ENCODE results near the gene CD79B.
"Not testable (repeated sequence)": the region's sequence is repeated elsewhere in the genome, so short reads cannot be mapped to it uniquely, and the experiment has no call there.

CD79B gene

DNA sequence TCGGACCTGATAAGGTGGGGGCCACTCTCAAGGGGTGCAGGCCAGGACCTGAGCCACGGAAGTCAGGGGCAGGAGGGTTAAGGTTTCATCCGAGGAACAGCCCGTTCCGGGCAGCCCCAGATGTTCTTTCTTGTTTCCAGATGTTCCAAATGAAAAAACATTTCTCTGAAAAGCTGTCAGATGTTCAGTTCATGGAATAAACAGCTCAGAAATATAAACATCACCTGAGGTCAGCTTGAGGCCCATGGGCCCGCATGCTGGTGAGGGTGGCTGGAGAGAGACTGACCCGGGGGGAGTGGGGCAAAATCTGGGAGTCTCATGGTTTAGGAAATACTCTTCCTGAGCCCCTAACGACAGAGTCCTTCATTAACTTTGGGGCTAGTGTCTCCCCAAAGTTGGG lies 1.5 kb upstream of the CD79B start:
- DNase-seq (ENCODE audit: low read depth) = no peak

DNA sequence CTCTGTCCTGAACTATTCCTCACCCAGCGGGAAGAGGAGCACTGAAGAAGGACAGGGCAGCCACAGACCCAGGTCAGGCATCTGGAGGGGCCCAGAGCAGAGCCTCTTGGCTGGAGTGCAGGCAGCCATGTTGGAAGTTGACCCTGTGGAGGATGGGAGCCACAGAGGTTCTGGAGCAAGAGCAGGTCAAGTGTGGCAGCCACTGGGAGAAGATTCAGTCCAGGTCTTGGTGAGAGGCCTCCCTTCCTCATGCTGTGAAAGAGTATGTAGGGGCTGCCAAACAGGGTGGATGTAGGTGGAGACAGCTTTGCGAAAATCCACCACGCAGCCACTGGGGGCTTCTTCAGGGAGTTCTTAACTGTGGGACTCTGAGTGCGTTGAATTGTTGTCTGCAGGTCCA lies 590 bp upstream of the CD79B start:
- no peak for DNase-seq (ENCODE audit: low read depth)

DNA sequence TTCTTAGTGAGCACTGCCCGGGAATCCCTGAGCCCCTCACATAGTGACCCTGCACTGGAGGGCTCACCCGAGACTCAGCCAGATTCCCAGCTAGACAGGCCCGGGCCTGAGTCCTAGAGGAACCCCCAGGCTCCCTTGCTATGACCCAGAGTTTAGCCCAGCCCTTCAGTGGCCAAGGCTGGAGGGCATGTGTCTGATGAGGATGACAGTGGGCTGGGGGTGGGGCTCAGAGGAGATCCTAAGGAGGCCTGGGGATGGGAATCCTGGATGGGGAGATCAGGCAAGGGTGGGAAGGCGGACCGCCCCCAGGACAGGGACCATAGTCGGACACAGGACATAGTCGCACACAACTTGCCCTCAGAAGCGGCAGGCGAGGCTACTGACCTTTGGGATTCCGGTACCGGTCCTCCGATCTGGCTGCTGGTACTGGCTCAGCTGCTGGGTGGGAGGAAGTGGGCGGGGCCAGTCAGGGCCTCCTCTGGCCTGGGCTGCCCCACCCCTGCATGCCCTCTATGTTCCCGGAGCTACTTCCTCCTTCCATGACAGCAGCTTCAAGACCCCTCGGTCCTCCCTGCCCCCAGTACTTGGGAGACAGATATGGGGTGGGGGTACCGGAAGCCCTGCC lies 1.1 kb downstream of the CD79B start:
- no peak for DNase-seq (ENCODE audit: low read depth)

DNA sequence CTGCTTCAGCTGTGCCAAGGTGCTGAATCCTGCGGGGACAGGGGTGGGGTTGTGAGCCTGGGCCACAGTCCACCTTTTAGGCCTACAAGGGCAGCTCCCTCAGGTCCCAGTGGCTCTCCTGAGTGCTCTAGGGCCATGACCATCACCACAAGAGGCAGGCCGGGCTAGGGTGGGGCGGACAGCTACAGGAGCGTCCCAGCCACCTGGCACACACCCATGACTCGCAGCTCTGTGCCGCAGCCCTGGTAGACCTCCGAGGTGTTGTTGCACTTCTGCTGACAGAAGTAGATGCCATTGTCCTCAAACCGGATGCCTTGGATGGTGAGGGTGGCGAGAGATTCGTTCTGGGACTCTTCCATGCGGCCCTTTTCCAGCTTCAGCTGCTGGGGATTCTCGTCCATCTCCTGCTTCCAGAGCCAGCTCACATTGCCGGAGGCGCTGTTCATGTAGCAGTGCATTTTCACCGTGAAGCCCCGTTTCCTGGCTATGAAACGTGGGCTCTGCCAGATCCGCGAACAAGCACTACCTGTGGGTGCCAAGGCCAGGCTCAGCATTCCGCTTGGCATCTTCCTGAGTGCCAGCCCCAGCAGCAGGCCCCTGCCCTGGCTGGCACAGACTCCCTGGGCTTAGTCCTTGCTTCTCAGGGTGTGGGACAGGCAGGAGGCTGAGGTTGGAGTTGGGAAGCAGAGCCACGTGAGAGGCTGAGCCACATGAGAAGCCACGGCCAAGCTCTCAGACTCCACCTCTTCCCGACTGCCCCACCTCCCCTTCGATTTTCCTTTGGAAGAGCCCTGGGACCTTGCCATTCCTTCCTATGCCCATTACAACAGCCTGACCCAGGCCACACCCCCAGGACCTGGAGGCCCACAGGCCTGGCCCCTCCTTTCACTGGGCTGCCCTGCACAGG lies 2.0 kb downstream of the CD79B start:
- no peak for DNase-seq (ENCODE audit: low read depth)

DNA sequence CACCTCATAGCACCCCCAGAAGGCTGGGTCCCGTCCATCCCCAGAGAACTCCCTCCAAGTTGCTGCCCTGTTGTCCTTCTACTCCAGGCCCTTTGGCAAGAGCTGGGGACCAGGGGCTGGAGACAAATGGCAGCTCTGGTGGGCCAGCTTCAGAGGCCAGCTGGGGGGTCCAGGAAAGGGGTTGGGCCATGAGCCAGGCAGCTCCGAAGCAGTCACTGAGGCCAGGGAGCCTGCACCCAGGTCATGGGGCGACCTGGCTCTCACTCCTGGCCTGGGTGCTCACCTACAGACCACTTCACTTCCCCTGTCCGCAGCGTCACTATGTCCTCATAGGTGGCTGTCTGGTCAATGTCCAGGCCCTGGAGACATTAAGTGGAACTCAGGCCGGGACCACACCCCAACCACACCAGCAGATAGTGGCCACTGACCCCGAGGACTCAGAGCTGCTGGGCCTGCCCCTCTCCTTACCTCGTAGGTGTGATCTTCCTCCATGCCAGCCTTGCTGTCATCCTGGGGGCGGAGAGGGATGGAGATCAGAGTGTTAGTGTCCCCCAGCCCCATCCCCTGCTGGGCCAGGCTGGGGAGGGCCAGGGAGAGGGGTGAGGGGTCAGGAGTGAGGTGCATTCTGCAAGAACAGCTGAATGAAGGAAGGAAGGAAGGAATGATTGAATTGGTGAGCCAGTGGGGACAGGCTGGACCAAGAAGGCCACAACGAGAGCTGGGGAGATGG lies 3.0 kb downstream of the CD79B start:
- no peak for DNase-seq (ENCODE audit: low read depth)

DNA sequence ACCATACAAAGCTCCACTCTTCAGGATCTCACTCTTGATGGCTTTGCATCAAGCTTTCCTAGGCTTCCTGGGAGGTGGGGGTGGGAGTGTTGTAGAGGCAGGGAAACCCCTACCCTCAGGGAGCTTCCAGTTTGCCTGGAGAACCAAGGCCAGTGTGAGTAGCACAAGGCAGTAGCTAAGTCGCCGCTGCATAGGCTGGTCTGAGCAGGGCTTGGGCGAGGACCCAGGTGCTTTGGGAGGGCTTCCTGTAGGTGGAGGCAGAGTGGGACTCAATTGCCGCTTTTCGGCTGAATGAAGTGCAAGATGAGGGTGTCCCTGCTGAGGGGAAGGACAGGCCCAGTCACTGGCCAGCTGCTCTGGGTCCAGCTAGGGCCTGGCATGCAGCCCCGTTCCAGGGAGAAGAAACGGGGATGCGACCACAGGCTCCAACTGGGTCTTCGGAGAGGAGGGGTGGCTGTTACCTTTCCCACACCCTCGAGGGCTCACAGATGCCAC lies 3.9 kb downstream of the CD79B start:
- no peak for DNase-seq (ENCODE audit: low read depth)

DNA sequence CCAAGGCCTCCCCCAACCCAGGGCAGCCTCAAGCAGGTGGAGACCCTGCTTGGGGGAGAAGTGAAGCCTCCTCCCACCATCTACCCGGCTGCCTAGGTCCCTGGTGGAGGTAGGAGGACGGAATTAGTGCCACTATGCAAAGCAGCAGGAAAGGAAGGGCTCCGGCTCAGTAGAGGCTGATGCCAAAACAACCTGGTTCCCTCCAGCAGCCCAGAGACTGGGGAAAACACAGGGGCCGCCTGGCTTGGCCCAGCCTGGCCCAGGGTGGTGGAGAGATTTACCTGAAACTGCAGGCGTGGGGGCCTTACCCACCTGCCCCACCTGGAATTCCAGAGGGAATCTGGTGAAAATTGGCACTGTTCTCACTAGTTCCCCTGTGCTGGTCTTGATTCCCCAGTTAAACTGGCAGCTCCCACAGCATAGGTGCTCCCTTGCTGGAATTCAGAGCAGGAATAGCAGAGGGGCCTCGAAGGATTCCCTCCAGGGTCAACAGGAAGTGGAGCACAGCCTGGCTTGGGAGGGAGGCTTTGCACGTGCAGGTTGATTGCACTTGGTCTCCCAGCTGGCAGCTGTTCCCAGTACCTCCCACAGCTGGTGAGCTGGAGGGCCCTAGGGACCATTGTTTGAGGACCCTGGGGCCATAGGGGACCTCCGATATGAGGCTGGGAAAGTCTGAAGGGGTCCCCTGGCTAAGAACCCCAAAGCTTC lies 4.5 kb downstream of the CD79B start:
- no peak for DNase-seq (ENCODE audit: low read depth)

DNA sequence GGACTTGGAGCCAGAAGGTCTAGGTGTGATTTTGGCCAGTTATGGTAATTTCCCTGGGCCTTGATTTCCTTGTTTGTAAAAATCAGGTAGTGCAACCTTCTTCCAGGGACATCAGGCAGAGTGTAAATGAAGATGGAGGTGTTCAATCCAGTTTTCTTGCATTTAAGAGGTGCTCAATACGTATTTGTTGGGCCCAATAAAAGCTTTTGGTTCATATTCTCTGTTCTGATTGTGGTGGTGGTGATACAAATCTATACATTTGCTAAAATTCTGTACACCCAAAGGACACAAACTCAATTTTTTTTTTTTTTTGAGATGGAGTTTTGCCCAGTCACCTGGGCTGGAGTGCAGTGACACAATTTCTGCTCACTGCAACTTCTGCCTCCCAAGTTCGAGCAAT lies 6.0 kb downstream of the CD79B start:
- DNase-seq (ENCODE audit: low read depth) = no peak

DNA sequence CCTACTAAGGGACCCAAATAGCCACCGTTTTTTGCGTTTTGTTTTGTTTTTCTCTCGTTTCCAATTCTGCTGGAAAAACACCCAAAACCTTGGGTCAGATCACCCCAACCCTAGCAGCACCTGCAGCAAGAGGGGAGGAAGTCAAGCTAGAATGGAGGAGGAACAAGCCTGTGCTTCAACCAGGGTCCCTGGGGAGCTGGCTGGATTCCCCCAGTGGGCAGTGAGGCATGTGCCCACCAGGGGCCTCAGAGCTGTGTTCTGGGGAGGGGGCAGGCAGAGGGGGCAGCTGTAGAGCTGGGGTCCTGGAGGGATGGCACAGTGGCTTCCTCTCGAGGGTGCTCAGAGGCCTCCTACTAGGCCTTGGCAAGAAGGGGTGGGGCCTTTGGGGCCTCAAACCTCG lies 6.5 kb downstream of the CD79B start:
- DNase-seq (ENCODE audit: low read depth) = no peak

DNA sequence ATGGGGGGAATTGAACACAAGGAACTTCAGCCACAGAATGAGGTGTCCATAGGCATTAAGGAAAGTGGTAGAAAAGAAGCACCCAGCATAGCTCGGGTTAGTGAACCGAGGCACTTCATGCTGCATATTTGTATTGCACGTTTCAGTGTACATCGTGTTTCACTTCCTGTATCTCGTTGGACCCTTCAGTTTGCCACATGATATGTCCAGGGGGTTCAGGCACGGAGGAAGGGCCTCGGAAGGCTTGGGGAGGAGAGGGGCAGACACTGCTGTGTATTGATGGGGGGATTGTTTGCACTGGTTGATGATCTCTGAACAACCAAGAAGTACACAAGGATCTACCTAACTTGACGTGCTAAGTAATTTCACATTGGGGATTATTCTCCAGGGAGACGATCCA lies 9.7 kb downstream of the CD79B start:
- DNase-seq (ENCODE audit: low read depth) = not testable (repeated sequence)

DNA sequence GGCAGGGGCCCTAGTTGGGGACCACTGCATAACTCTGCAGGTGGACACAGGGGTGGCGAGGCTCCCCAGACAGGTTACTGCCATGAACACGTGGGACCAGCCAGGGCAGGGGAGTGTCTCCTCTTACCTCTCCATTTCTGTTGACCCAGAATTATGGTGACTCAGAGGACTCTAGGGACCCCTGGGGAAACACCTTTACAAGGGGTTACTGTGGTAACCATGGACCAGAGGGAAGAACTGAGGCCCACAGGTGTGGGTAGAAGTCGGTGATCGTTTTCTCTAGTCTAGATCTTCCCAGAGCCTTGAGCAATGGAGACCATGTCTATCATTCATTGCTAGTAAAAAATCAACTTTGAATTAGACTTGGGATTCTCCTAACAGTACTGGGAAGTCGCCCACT lies 11.4 kb downstream of the CD79B start:
- DNase-seq (ENCODE audit: low read depth) = not testable (repeated sequence)

DNA sequence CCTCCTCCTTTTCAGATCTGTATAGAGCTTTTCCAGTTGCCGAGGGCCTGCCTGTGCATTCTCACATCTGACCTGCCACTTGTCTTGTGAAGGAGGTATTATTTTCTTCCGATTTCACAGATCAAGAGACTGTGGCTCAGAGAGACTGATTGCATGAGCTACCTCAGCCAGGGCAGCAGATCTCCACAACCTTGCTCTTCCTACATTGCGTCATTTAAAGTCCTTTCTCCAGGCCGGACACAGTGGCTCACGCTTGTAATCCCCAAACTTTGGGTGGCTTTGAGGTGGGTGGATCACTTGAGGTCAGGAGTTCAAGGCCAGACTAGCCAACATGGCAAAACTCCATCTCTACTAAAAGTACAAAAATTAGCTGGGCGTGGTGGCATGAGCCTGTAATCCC lies 12.1 kb downstream of the CD79B start:
- not testable (repeated sequence) for DNase-seq (ENCODE audit: low read depth)

DNA sequence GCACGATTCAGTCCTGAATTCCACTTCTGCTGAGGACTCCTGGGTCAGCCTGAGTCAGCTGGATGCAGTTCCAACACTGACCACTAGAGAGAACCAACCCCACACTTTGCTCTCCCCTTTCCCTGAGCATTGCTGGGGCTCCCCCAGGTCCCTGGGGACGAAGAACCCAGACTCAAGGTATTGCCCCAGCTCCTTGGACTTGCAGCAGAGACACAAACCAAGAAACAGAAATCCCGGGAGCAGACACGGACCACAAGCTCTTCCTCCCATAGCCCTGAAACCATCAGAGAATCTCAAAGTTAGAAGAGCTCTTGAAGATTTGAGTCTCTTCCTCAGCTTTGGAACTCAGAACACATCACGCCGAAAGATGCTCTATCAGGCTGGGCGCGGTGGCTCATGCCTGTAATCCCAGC lies 12.8 kb downstream of the CD79B start:
- DNase-seq (ENCODE audit: low read depth) = peak; percentile 27

DNA sequence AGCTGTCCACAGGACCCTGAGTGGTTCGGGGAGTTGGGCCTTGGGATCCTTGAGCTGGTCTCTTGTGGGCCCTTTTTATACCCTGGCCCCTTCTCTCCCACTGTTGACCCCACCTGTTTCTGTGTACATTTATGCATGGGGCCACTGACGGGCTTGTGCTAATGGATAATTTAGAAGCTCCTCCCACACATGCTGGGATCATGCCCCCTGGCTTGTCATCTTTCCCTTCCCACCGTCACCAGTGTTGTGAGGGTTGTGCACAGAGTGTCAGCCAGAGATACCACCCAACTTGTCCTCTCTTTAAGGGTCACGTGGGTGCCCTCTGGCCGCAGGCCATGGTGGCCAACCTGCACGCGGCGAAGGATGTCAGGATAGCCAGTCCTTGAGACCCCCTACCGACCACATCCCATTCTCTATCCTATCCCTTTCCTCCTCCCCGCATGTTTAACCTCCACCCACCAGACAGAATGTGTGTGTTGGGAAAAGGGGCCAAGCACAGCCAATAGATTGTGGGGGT lies 13.3 kb downstream of the CD79B start, which contains the start of gene GH1:
TSS of gene GH1 (minus strand) at position 51 of the 517 bp plus-strand sequence. CDS start 63 bp downstream, outside the sequence.
- DNase-seq (ENCODE audit: low read depth) = not testable (repeated sequence)

DNA sequence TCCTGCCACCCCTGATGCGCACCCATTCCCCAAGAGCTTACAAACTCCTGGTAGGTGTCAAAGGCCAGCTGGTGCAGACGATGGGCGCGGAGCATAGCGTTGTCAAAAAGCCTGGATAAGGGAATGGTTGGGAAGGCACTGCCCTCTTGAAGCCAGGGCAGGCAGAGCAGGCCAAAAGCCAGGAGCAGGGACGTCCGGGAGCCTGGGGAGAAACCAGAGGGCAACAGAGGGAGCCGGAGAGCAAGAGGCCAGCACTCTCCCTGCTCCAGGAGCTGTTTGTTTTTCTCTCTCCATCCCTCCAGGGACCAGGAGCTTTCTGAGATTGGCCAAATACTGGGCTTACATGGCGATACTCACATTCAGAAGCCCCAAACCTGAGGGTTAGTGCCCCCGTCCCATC lies 13.8 kb downstream of the CD79B start:
- no peak for DNase-seq (ENCODE audit: low read depth)

DNA sequence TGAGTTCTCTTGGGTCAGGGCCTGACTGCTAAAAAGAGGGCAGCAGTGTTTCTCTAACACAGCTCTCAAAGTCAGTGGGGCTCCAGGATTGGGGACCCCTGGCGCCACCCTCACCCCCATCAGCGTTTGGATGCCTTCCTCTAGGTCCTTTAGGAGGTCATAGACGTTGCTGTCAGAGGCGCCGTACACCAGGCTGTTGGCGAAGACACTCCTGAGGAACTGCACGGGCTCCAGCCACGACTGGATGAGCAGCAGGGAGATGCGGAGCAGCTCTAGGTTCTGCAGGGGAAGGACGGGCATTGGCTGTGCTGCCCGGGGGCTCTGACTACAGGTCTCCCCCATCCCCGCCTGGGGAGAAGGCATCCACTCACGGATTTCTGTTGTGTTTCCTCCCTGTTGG lies 14.5 kb downstream of the CD79B start:
- DNase-seq (ENCODE audit: low read depth) = no peak

DNA sequence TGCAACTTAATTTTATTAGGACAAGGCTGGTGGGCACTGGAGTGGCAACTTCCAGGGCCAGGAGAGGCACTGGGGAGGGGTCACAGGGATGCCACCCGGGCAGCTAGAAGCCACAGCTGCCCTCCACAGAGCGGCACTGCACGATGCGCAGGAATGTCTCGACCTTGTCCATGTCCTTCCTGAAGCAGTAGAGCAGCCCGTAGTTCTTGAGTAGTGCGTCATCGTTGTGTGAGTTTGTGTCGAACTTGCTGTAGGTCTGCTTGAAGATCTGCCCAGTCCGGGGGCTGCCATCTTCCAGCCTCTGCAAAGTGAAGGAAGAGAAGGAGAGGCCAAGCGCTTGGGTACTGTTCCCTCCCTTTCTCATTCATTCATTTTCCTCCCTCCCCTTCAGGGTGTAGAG lies 14.9 kb downstream of the CD79B start:
- DNase-seq (ENCODE audit: low read depth) = not testable (repeated sequence)

DNA sequence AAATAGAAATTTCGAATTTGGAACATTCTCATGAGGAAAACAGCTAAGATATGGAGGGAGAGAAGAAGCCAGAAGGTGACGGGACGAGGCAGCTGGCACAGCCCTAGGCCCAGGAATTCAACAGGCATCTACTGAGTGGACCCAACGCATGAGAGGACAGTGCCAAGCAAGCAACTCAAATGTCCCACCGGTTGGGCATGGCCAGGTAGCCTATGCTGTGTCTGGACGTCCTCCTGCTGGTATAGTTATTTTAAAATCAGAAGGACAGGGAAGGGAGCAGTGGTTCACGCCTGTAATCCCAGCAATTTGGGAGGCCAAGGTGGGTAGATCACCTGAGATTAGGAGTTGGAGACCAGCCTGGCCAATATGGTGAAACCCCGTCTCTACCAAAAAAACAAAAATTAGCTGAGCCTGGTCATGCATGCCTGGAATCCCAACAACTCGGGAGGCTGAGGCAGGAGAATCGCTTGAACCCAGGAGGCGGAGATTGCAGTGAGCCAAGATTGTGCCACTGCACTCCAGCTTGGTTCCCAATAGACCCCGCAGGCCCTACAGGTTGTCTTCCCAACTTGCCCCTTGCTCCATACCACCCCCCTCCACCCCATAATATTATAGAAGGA lies 15.5 kb downstream of the CD79B start:
- DNase-seq (ENCODE audit: low read depth) = no peak

DNA sequence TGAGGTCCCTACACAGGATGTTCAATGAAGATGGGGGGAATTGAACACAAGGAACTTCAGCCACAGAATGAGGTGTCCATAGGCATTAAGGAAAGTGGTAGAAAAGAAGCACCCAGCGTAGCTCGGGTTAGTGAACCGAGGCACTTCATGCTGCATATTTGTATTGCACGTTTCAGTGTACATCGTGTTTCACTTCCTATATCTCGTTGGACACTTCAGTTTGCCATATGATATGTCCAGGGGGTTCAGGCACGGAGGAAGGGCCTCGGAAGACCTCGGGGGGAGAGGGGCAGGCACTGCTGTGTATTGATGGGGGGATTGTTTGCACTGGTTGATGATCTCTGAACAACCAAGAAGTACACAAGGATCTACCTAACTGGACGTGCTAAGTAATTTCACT lies 16.4 kb downstream of the CD79B start:
- DNase-seq (ENCODE audit: low read depth) = not testable (repeated sequence)

DNA sequence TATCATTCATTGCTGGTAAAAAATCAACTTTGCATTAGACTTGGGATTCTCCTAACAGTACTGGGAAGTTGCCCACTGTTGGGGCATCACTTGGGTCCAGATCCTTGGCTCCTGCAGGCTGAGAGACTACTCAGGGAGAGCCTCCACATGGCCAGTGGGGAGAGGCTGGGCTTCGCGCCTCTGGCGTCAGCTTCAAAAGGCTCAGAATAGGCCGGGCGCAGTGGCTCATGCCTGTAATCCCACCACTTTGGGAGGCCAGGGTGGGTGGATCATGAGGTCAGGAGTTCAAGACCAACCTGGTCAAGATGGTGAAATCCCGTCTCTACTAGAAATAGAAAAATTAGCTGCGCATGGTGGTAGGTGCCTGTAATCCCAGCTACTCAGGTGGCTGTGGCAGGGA lies 17.7 kb downstream of the CD79B start:
- no peak for DNase-seq (ENCODE audit: low read depth)

DNA sequence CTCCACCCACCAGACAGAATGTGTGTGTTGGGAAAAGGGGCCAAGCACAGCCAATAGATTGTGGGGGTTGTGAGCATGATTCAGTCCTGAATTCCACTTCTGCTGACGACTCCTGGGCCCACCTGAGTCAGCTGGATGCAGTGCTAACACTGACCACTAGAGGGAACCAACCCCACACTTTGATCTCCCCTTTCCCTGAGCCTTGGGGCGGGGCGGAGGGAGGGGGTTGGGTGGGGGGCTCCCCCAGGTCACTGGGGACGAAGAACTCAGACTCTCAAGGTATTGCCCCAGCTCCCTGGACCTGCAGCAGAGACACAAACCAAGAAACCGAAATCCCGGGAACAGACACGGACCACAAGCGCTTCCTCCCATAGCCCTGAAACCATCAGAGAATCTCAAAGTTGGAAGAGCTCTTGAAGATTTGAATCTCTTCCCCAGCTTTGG lies 20.5 kb downstream of the CD79B start:
- no peak for DNase-seq (ENCODE audit: low read depth)
